Urothelium cell line (cell line): ENCODE measurements around the gene WBP1L.
A peak's percentile ranks its signal among the peaks of the same experiment; 100 is the strongest.
"Not testable (repeated sequence)": the region's sequence is repeated elsewhere in the genome, so short reads cannot be mapped to it uniquely, and the experiment has no call there.

Source experiments
- DNase-seq: peaks from one replicate; pipeline ENCODE4 v3.0.0; 2011; ENCODE audit warnings: low spot score, mixed read lengths
- FAIRE-seq: peaks from 2 replicates; lab custom pipeline; 2011; peaks lifted over from hg19 to GRCh38; lab: Jason Lieb, UNC

Gene WBP1L

DNA sequence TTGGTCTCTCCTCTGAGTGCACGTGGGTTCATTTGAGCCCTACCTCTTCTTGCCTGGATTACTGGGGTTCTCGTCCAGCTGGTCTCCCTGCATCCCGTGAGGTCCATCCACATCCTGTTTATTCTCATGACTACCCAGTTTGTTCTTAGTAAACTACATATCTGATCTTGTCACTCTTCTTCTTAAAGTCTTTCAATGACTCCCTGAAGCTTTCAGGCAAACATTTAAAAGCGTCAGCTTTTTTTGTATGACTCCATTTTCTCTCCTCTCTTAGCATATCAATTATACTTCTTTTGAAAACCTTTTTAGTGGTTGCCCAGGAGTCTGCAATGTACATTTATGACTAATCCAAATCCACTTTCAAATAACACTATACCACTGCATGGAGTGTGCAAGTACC, 21.8 kb upstream of the WBP1L start:
- DNase-seq (no peak), FAIRE-seq (no peak)

DNA sequence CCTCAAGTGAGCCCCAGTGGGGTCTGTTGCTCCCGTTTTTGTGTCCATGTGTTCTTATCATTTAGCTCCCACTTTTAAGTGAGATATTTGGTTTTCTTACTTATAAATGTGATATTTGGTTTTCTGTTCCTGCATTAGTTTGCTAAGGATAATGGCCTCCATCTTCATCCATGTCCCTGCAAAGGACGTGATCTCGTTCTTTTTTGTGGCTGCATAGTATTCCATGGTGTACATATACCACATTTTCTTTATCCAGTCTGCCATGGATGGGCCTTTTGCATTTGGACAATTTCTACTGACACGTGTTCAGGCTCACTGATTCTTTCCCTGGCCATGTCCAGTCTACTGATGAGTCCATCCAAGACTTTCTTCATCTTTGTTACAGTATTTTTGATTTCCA, 19.8 kb upstream of the WBP1L start:
- FAIRE-seq = no peak

DNA sequence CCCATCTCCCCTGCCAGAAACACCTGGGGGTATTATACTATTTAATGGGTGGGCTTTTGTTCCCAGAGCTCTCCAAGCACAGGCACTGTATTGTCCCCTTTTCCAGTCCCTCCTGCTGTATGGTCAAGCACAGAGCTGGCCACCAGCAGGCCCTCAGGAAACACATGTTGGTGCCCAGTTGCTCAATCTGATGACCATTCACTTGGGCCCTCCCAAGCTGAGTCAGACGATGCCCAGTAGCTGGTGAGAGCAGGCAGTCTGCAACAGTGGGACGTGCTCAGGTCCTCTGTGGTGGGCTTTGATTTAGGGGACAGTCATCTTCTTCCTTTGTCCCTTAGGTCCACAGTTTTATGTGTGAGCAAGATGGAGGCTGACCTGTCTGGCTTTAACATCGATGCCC, 17.5 kb upstream of the WBP1L start:
- DNase-seq = no peak
- FAIRE-seq = no peak

More for the DNA sequence above, 19.8 kb upstream of the WBP1L start:
- DNase-seq = no peak

DNA sequence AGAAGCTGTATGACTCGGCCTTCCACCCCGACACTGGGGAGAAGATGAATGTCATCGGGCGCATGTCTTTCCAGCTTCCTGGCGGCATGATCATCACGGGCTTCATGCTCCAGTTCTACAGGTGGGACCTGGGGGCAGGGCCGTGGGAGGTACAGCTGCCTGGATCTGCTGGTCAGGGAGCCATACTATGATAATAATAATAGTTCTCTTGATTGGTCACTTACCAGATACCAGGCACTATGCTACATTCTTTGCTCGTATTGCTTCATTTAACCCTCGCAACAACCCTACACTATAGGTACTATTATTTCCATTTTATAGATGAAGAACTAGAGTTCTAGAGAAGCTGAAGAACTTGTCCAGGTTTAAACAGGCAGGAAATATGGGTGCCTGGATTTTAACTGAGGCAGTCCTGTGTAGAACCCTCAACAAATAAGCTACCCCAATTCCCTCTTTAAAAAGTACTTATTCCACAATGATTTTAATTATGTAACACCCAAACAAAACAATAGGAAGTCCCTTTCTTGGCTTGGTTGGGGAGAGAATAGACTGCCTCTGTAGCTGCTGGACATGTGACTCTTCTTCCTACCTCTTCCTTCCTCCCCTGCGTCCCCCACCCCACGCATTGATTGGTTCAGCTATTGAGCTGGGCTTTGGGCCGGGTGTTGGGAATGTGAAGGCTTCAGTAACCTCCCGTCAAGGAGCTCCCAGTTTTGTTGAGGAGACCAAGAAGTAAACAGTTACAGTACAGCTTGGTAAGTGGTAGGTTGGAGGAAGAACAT, 16.5 kb upstream of the WBP1L start:
- no peak for FAIRE-seq
- no peak for DNase-seq

DNA sequence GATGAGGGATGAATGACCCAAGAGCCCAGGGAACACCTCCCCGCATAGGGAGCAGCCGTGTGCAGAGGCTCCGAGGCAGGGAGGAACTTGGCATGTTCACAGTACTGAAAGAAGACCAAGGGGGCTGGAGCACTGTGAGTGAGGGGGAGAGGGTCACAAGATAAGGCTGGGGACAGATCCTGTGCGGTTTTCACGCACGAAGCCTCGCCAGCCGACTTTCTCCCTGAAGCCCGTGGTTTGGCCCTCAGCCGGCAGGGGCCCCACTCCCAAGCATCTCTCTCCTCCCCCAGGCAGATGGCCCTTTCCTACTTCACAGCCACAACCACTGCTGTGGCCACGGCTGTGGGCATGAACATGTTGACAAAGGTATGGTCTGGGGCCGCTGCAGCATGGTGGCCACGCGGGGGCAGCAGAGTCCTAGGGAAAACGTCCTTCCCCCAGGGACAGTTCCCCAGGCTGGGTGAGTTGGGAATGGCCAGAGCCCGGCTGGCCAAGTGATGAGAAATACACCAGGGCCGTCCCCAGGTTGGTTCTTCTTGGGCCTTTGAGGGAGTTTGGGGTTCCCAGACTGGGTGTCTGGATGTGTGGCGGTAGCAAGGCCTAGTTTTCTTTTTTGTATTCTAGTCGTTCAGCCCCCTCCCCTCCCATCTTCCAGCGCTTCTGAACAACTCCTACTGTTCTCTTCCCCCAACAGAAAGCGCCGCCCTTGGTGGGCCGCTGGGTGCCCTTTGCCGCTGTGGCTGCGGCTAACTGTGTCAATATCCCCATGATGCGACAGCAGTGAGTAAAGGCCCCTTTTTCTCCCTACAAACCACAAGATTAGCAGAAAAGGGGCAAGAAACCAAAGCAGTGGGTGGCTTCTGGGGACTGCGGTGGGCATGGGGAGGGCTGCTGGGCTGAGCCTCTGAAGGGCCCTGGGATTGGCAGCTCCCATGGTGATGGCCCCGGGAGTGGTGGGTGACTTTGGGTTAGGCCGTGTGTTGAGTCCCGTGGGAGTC, 14.4 kb upstream of the WBP1L start:
- FAIRE-seq (peak; percentile 92), DNase-seq (peak; percentile 84)

DNA sequence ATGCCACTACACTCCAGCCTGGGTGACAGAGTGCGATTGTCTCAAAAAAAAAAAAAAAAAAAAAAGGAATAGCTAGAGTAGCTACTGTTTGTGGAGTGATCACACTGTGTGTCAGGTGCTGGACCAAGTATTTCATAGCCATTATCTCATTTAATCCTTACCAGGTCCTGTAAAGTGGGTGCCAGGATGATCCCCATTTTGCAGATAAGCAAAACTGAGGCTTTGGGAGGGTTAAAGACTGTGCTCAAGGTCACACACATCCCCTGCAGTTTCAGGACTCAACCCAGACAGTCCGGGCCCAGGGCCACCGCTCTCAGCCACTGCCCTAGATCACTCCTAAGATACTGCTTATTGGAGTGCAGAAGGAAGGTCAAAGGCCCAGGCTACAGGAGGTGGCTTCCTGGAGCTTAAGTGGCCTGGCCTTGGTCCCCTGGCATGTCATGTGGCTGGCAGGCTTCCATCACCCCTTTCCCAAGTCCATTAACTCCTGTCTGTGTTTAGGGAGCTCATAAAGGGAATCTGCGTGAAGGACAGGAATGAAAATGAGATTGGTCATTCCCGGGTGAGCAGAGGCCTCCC, 12.4 kb upstream of the WBP1L start:
- FAIRE-seq (no peak), DNase-seq (no peak)

DNA sequence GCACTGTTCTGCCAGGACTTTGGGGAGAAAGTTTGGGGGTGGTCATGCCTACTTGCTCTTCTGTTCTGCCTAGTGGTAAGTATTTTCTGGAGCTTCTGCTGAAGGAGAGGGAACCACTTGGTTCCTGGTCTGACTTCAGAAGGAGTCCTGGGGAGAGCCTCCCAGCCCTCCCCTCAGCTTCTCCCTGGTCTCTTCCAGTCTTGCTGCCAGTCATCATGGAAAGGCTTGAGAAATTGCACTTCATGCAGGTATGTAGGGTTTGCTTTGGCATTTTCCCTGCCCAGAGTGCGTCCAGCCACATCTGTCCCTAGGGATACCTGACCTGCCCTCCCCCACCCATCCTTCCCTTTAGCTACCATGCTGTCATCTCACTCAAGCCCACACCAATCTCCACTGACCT, 11.1 kb upstream of the WBP1L start:
- no peak for DNase-seq
- FAIRE-seq = no peak

DNA sequence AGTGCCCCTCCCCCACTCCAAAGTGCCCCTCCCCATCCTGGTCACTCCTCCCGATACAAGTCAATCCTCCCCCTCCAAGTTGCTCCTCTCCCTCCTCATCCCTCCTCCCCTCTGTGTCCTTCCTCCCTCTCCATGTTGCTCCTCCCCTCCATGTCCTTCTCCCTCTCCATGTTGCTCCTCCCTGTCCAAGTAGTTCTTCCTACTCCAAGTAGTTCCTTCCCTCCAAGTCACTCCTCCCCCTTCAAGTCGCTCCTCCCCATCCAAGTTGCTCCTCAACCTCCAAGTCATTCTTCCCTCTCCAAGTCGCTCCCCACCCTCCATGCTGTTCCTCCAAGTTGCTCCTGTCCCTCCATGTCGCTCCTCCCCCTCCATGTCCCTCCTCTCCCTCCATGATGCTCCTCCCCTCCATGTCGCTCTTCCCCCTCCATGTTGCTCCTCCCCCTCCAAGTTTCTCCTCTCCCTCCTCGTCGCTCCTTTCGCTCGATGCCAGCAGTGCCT, 8.6 kb upstream of the WBP1L start:
- DNase-seq (no peak), FAIRE-seq (peak; percentile 65)

DNA sequence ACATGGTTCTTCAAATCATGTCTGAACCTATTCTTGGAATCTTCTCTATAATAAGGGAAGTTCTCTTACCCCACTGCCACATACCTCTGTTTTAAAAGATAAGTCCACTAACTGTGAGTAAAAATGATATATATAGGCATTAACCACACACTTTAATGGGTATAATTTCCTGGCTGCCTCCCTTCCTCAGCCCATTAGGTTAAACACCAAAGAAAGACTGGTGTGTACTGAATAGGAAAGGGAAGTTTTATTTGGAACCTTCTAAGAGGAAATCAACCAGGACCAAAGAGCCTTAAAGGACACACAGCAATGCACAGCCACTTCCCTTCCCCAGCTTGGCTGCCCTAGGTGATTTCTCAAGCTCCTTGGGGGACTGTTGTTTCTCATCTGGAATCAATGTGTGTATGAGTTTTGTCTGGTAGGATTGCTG, 5.0 kb upstream of the WBP1L start:
- no peak for FAIRE-seq
- DNase-seq = no peak

DNA sequence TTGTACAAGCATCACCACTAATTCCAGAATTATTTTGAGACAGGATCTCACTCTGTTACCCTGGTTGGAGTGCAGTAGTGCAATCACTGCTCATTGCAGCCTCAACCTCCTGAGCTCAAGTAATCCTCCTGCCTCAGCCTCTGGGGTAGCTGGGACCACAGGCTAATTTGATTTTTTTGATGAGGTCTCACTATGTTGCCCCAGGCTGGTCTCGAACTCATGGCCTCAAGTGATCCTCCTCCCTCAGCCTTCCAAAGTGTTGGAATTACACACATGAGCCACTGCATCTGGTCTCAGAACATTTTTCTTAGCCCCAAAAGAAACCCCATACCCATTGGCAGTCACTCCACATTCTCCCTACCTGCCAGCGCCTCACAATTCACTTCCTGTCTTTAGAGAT, 3.5 kb upstream of the WBP1L start:
- FAIRE-seq = no peak
- no peak for DNase-seq

DNA sequence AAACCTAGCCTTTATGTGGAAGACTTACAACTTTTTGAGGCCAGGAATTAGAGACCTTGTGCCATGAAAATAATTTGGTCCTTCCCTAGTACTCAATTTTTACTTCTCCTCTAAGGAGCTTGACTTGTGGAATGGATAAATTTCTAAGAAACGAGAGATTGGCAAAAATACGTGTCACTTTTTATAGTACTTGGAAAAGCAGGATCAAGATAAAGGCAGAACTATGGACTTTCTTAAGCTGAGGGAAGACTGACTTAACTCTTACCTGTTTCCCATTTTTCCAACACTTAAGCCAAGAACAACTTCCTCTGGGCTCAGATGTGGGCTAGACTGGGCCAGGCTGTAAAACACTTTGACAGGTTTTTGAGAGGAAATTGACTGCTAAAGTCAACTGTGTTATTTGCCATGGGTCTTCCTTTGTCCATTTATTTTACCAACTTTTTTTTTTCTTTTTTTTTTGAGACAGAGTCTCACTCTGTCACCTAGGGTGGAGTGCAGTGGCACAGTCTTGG, 2.0 kb upstream of the WBP1L start:
- FAIRE-seq = no peak

DNA sequence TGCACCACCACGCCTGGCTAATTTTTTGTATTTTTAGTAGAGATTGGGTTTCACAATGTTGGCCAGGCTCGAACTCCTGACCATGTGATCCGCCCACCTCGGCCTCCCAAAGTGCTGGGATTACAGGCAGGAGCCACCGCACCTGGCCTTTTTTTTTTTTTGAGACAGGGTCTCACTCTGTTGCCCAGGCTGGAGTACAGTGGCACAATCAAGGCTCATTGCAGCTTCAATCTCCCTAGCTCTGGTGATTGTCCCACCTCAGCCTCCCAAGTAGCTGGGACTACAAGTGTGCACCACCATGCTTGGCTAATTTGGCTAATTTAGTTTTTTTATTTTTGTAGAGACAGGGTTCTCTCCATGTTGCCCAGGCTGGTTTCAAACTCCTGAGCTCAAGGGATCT, 1.4 kb upstream of the WBP1L start:
- DNase-seq, FAIRE-seq: not testable (repeated sequence)

More for the DNA sequence above, 2.0 kb upstream of the WBP1L start:
- DNase-seq = no peak

DNA sequence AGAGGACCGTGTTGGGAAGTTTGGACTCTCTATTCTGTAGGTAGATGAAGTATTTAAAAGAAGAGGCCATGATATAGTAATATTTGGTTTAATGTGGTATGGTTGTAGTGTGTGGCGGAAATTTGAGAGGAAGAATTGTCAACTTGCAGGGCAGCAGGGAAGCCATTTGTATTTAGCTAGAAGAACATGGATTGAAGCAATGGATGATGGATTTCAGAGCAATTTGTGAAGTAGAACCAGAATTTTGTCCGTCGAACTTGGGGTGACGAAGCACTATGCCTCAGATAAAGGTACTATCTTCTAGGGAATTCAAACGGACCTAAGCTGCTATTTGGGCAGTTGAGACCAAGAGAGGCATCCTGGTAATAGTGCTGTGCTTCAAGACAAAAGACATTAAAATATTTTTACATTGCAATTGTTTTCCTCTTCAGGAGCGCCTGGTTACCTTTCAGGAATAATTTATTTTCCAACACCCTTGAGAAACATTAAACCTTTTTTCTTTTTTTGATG, 615 bp upstream of the WBP1L start:
- DNase-seq (no peak), FAIRE-seq (no peak)

DNA sequence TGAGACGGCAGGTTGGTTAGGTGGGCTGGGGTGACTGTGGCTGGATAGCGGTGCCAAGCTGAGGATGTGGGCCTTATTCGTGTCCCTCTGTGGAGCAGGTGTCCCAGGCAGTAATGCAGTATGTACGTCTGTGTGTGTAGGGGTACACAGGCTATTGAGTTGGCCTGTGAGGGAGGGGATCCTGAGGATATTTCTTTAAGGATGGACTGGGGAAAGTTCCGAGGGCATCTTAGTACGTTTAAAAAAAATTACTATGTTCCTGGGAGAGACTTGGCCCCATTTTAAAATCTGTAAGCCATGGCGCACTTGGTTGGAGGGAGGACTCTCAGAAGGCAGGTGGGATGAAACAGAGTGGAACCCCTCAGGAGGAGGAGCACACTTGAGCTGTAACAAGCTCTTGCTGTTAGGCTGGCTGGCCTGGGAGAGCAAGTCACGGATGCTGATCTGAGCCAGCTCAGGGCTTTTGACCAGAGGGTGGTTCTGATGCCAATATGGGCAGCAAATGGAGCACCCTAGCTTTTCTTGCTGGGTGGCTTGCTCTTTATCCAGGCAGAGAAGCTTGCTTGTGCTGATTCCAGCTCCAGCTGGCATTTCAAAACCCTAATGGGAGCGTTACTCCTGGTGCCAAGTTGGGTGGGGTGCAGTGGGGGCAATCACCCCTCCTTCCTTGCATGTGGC, 765 bp downstream of the WBP1L start:
- FAIRE-seq (no peak), DNase-seq (no peak)

DNA sequence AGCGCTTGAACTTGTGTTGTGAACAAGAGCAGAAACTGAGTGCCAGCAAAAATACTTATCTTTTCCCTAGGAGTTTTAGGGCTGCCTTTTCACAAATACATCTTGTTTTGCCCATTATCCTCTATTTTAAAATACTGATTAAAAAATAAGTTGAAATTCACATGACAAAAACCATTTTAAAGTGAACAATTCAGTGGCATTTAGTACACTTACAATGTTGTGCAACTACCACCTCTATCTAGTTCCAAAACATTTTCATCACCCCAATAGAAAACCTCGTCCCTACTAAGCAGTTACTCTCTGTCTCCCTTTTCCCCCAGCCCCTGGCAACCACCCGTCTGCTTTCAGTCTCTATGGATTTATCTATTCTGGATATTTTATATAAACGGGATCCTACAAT, 1.4 kb downstream of the WBP1L start:
- FAIRE-seq (no peak), DNase-seq (no peak)

DNA sequence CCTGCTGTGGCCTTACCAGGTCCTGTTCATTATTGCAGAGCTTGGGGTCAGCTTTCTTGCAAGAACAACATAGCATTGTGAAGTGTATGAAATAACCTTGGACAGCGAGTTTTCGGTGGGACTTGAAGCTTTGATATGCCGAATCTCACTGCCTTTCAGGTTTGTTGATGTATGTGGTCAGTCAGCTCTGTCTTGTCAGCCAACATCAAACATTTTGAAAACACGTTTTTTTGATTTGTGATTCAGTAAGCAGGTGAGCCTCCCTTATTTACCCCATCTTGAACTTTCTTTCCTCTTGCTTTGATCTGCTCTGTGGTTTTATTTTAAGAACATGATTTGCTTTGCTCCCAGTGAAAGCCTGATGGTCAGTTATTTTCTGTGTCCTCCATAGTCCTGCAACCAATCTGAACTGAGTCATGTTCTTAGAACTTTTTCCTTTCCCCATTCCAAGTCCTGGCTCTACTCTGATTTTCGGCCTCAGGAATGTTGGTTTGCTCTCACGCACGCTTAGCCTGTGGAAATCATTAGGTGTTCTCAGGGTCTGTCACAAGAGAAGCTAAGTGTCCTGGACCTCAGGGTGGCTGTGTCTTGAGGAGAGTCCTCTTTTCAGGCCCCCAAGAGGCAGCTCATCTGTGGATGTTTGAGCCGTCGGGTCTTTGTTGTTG, 8.7 kb downstream of the WBP1L start:
- FAIRE-seq (no peak), DNase-seq (no peak)

DNA sequence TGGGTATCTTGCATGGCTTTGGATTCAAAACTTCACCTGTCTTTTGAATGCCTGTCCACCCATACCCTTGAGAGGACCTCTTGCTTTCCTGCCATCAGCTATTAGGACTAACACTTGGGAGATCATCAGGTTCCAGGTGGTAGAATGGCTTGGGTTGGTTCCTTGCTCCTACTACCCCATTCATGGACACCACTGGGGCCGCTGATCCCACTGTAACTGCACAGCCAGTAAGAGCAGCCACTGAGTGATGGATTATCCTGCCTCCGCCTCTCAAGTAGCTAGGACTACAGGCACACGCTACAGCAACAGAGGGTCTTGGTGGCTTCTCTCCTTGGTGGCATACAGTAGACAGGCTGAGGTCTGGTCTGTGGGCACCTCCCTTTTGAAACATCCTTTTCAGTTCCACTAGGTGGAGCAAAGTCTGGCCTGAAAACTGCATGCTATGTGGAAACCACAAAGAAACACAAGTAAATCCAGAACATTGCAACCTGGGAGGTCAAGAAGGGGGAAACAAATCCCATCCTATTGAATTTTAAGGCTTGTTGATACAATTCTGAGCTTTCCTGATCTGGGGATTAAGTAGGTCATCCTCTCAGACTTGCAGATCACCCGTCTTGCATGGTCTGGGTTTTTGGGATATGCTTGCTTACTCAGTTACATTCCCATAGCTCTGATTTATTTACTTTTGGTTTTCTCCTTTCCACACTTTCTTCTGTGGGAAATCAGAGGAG, 9.4 kb downstream of the WBP1L start:
- FAIRE-seq = no peak
- DNase-seq = peak; percentile 44

DNA sequence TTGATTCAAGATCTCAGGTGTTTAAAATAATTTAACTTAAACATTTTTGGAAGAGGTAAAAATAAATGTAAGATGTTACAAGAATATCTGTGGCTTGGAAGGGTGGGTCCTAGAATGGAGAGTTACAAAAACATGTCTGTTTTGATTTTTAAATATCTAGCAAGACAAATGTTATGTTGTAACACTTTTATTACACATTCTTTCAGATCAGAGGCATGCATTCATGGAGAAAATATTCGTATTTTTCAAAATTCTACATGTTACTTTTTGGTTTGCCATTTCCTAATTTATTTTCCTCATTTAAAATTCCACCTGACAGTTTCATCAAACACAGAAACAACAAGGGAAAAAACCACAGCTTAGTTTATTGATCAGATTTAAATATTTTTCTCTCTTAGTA, 10.0 kb downstream of the WBP1L start:
- DNase-seq (no peak), FAIRE-seq (no peak)

DNA sequence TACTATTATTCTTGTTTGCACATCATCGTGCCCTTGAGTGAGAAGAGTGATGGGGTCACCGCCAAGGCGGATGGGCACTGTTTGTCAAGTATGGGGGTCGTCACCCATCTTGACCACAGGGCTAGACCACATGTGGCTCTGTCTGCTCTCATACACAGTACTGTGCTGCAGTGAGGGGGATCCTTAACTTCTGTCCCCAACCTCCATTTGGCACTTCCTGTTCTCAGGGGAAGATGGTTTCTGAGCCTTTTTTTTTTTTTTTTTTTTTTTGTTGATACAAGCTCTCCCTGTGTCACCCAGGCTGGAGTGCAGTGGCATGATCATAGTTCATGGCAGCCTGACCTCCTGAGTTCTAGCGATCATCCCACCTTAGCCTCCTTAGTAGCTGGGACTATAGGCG, 13.6 kb downstream of the WBP1L start:
- FAIRE-seq = no peak
- no peak for DNase-seq
